GM12875 (cell line): ENCODE measurements around the gene ZCCHC13.
"Not testable (repeated sequence)": the region's sequence is repeated elsewhere in the genome, so short reads cannot be mapped to it uniquely, and the experiment has no call there.

Experiments used
- H3K4me3 ChIP-seq: one replicate; pipeline ENCODE4 v1.5.1; 2011; ENCODE audit warnings: low read depth, low read length, control low read depth
- TF ChIP-seq, protein P1 (sequence below): IDR thresholded peaks from 2 replicates; pipeline ENCODE4 v1.5.1; 2011; ENCODE audit warnings: low read depth, mild to moderate bottlenecking, control low read depth, inconsistent platforms, low read length, moderate library complexity, borderline replicate concordance; ENCODE audit not compliant: insufficient read depth

The ZCCHC13 gene

DNA sequence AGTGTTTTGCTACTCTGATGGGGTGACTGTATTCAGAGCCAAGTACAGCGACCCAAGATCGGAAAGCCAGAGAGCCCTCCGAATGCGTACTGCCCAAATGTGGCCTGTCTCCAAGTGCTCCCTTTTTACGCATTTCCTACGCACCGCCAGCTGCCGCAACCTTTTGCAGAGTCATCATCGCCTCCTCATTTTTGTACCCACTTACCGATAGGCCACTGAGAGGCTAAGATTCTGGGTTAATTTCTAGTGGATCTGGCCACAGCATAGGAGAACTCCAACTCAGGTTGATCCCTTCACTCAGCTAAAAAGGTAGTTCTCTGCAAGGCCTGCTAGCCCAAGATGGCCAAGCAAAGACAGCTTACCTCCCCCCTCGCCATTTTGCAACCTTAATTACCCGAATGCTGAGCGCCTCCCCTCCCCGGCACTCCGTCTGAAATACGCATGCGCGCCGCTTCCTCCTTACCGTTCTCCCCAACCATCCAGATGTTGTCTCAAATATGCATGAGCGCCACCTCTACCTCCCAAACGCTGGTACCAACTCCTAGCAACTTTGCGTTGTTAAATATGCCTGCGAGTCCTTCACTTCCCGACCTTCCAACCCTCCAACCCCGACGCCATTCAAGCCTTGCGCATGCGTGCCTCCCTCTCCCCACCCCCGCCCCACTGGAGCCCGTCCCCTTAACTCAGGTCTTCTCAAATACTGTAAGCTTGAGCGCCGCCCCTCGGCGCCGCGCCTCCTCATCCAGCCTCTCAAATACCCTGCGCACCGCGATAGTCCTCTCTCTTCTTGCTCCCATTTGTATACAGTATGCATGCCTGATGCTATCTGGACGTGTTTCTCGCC, 11.8 kb upstream of the ZCCHC13 start:
- peak overlapping the region; percentile 65 for H3K4me3 ChIP-seq
- TF ChIP-seq, protein P1, sequence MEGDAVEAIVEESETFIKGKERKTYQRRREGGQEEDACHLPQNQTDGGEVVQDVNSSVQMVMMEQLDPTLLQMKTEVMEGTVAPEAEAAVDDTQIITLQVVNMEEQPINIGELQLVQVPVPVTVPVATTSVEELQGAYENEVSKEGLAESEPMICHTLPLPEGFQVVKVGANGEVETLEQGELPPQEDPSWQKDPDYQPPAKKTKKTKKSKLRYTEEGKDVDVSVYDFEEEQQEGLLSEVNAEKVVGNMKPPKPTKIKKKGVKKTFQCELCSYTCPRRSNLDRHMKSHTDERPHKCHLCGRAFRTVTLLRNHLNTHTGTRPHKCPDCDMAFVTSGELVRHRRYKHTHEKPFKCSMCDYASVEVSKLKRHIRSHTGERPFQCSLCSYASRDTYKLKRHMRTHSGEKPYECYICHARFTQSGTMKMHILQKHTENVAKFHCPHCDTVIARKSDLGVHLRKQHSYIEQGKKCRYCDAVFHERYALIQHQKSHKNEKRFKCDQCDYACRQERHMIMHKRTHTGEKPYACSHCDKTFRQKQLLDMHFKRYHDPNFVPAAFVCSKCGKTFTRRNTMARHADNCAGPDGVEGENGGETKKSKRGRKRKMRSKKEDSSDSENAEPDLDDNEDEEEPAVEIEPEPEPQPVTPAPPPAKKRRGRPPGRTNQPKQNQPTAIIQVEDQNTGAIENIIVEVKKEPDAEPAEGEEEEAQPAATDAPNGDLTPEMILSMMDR: 0 out of 2 replicates have a peak, but pooled peaks have one; percentile 19

DNA sequence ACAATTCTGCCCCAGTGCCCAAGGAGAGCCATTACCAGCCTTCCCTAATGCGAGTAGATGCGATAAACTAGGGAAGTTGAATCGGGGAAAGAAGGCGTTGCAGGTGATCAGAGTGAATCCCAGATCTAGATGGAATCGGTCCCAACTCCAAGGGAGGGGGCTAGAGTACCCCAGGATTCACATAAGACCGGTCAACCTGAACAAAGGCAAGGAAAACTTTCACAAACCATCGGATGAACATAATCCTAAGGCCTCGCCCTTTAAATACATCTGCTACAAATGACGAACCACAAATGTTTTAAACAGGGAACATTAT, 11.2 kb upstream of the ZCCHC13 start:
- TF ChIP-seq, protein P1: no peak
- H3K4me3 ChIP-seq: peak overlapping the region; percentile 51

DNA sequence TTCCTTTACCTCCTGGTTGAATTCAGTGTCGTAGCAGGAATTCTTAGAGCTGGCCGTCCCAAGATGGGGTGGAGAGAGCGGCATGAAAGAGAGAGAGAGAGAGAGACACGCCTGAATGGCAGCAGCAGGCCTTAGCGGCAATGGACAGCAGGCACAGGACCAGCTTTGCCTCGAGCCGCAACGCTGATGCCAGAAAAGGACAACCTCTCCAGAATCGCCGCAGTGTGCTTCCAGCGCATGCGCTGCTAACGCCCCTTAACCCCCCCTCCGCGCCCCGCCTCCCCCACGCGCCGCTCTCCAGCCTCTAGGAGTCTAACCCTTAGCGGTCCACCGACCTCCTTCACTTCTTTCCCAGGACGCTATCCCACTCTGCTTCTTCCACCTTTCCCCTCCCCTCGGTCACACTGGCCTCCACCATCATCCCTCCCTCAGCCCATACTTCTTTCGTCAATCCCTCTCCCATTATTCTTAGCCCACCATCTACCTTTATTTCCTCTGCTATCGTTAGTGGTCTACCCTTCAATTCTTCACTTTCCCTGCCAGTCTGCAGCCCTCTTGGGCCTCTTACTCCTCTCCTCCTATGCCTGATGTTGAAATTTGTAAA, 10.5 kb upstream of the ZCCHC13 start:
- TF ChIP-seq, protein P1: no peak
- H3K4me3 ChIP-seq: peak overlapping the region; percentile 51

DNA sequence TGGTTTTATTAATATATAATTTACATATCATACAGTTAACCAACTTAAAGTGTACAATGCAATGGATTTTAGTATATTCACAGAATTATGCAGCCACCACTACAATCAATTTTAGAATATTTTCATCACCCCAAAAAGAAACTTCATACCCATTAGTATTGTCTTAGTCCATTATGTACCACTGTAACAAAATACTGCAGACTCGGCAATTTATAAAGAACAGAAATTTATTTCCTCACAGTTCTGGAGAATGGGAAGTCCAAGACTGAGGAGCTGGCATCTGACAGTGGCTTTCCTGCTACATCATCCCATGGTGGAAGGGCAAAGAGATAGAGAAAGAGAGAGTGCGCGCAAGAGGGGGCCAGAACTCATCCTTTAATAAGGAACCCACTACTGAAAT, 8.9 kb upstream of the ZCCHC13 start:
- TF ChIP-seq, protein P1: no peak
- no peak overlapping the region for H3K4me3 ChIP-seq

DNA sequence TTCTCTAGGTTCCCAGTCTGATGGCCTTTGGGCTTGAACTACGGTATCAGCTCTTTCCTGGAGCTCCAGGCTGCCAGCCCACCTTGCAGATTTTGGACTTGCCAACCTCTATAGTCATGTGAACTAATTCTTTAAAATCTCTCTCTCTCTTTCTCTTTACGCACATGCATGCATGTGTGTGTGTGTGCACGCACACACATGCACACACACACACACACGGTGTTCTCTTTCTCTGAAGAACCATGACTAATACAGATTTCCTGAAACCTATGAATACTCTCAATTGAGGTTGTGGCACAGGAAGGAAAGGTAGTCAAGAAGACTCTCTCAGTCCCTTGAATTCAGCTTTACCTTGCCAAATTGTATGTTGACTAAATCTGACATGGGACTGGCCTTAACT, 6.2 kb upstream of the ZCCHC13 start:
- TF ChIP-seq, protein P1: no peak
- no peak overlapping the region for H3K4me3 ChIP-seq

DNA sequence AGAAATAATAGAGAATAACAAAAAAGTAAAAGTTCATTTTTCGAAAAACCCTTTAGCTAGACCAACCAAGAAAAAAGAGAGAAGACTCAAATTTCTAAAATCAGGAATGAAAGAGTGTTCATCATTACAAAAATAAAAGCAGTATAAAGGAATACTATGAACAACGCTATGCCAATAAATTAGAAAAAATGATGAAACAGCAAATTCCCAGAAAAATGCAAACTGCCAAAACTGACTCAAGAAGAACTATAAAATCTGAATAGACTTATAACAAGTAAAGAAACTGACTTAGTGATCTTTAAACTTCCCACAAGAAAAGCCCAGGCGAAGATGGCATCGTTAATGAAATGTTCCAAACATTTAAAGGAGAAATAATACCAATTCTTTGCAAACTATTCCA, 3.1 kb upstream of the ZCCHC13 start:
- TF ChIP-seq, protein P1: no peak
- H3K4me3 ChIP-seq: no peak overlapping the region

DNA sequence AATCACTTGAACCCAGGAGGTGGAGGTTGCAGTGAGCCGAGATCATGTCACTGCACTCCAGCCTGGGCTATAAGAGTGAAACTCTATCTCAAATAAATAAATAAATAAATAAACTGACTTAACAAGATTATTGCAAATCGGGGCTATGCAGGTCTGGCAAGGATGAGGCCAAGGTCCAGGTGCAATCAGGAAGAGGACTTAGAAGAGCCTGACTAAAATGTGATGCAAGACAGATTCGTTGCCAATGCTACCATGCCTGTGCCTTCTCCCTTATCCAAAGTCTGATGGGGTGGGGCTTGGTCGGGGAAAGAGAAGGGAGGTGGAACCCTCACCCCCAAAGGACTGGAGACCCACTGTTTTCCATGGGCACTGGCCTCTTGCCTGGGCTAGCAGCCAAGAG, 14.7 kb downstream of the ZCCHC13 start:
- H3K4me3 ChIP-seq: no peak overlapping the region
- TF ChIP-seq, protein P1: no peak

DNA sequence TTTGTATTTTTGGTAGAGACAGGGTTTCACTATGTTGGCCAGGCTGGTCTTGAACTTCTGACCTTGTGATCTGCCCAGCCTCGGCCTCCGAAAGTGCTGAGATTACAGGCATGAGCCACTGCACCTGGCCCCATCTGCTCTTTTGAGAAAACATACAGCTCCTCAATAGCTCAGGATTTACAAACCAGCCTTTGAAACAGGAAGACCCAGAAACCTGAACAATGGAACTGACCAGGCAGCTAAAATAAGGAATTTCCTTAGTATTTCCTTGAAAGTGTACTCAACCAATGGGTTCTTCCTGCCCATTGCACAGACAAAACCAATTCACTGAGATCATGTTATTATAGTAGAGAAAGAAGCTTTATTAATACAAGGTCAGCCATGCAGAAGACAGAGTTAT, 15.3 kb downstream of the ZCCHC13 start:
- not testable (repeated sequence) for H3K4me3 ChIP-seq
